CD4-positive, alpha-beta T cell treated with Interleukin-12 subunit alpha and Interleukin-12 subunit beta, for 1 hour (primary cell): Measurements from ENCODE around the gene C1QTNF9B.
"Not testable (repeated sequence)": the region's sequence is repeated elsewhere in the genome, so short reads cannot be mapped to it uniquely, and the experiment has no call there.

Experiments
- DNase-seq: peaks from one replicate; pipeline ENCODE4 v3.0.0-alpha.2; 2020

The C1QTNF9B gene

GRCh38 chr13:23893791-23894190 lies 3.5 kb downstream of the C1QTNF9B start:
- DNase-seq: not testable (repeated sequence)

DNA sequence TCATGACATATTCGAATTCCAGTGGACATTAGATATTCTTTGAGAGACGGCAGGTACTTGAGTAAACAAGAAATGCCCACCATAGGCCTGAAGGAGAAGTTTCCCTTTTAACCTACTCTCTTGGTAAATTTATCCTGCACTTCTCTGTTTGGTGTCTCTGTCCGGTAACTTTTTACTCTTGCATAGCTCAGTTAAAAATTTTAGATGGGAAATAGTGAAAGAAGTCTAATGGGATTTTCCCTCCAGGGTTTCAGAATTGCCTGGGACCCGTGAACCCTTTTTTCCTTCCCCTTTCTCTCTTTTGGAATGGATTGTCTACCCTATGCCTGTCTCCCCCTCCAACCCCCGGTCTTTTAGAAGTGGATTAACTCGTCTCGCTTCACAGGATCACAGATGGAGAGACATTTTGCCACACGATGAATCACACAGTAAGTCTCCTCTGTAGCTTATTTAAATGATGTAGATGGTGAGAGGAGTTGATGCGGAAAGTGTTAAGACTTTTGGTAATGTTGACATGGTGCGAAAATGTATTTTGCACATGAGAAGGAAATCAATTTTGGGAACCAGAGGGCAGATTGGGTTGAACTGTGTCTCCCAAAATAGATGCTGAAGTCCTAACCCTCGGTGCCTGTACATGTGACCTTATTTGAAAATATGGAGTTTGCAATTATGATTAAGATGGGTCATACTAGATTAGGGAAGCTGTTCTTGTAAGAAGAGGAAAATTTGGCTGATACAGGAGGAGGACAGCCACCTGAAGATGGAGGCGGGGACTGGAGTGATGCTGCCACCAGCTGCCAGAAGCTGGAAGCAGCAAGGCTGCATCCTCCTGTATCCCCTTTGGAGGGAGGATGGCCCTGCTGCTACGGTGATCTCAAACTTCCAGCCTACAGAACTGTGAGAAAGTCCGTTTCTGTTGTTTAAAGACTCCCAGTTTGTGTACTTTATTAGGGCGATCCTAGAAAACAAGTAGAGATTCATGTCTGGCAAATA lies 7.4 kb downstream of the C1QTNF9B start:
- DNase-seq: no peak

- DNase-seq: peak; percentile 88
Measured at GRCh38 chr13:23888658-23889614, 8.4 kb downstream of the C1QTNF9B start, which contains the start of gene MIPEP. Gene MIPEP, minus strand, starts transcription at chr13:23889400. Its CDS starts 80 bp downstream, at chr13:23889320.

DNA sequence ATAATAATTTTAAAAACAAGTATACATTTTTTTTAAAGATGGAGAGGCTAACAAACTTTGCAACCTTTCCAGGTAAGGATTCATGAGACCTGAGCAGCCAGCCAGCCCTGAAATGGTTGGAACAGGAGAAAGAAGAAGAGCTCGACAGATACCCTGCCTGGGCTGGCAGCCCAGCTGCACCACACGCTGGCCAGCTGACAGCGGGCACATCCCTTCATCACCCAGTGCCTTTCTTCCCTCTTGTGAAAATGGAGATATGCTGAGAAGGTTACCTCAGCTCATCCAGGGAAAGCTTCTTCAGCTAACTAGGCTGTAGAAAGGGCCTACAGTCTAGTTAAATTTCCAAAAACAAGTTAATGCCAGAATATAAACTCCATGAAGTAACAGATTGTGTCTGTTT lies 12.9 kb downstream of the C1QTNF9B start:
- DNase-seq: not testable (repeated sequence)

DNA sequence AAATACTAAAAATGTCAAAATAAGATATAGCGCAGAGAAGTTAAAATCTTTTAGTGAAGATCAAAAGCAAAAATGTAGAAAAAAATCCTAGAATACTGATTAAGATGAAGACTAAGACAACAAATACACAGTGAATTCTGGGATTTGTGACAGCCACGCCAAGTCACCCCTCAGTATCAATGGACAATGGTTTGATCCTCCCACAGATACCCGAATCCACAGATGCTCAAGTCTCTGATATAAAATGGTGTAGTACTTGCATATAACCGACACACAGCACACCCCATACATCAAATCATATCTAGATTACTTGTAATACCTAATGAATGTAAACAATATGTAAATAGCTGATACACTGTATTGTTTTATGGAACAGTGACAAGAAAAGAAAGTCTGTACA lies 14.0 kb downstream of the C1QTNF9B start:
- no peak for DNase-seq

DNA sequence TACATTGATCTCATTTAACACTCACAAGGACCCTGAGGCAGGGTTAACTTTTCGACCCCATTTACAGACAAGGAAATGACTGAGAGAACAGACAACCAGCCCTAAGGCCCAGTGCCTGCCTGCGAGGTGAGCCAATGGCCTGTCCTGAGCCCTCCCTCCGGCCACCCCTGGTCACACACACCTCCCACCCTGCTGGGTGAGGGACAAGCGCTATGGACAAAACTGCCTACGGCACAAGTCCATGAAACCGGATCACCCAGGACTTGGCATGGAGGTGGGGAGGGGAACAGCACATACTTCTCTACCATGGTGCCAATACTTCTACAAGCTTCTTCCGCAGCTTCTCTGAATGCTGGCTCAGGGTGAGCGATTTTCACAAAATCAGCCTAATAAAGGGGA lies 15.9 kb downstream of the C1QTNF9B start:
- DNase-seq: not testable (repeated sequence)

- DNase-seq: not testable (repeated sequence)
Measured at GRCh38 chr13:23880493-23881401, 16.6 kb downstream of the C1QTNF9B start.

GRCh38 chr13:23877286-23877685 lies 20.0 kb downstream of the C1QTNF9B start:
- no peak for DNase-seq

DNA sequence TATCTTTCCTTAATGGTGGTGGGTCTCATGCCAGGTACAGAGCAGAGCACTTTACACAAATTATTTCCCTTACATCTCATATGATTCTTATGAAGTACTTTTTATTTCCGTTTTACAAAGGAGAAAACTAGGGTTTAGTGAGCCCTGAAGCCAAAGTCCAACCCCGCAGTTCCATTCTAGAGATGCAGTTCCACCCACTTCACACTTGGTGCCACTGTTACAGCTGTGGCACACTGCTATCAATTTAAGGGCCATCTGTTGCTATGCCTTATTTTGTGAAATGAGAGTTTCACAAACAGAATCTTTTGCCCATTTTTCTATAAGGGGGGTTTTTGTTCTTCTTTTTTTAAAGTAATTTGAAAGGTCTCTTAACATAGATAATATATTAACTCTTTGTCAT lies 21.0 kb downstream of the C1QTNF9B start:
- DNase-seq: no peak

GRCh38 chr13:23871616-23872220 lies 25.6 kb downstream of the C1QTNF9B start:
- DNase-seq: peak; percentile 27

DNA sequence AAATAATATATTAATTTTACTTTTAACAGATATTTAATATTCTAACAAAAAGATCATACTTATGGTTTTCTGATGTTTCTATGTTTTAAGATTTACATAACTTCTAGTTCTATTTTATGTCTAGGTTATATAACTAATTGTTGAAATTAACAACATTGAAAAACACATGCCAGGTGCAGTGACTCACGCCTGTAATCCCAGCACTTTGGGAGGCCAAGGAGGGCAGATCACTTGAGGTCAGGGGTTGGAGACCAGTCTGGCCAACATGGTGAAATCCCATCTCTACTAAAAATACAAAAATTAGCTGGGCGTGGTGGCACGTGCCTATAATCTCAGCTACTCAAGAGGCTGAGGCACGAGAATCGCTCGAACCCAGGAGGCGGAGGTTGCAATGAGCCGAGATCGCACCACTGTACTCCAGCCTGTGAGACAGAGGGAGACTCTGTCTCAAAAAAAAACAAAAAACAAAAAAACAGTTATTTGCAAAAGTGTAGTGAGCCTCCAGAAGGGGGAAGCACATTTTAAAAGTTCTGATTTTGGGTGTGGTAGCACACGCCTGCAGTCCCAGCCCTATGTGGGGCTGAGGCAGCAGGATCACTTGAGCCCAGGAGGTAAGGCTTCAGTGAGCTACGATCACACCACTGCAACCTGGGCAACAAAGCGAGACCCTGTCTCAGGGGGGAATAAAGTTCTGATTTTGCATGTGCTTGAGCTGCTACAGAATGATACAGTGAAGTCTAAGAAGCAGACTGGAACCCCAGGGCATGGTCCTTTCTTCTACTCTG lies 26.8 kb downstream of the C1QTNF9B start:
- DNase-seq: no peak

DNA sequence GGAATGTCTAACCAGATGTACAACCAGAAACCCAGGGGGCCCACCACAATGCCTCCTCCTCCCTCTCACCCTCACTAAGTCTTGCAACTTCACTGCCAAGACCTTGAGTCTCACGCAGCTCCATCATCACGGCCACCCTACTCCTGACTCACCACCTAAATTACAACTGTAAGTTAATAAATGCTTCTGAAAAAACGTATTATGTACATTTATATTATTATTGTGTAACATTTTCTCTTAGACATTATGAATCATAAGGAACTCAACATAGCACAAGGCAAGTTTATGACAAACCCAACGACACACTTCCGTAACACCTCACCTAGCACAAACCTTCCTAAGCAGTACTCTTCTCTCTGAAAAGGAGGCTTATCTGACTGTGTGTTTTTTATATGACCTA lies 28.8 kb downstream of the C1QTNF9B start:
- no peak for DNase-seq

GRCh38 chr13:23867027-23867491 lies 30.2 kb downstream of the C1QTNF9B start:
- no peak for DNase-seq

DNA sequence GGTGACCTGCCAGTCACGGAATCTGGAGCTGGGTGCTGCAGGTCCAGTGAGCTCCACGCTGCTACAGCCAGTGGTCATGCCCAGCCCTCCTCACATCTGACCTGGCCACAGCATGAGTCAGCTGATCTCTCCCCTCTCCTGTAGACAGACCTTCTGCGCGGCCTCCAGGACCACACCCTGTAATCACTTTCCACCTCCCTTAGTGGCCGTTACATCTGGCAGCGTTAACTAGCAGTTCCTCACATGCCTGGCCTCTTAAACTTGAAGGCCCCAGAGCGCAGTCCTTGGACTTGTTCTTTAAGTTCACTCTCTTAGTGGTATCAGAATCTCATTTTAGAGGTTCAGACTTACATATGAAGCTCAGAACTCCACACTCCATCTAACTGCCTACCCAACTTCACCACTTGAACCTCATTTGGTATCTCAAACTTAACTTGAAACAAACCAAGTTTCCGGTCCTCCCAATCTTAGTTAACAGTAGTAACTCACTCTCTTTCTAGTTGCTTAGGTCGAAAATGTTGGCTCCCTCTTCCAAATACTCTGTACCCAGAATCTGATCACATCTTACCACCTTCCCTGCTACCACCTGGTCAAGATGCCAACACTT lies 30.8 kb downstream of the C1QTNF9B start:
- no peak for DNase-seq

DNA sequence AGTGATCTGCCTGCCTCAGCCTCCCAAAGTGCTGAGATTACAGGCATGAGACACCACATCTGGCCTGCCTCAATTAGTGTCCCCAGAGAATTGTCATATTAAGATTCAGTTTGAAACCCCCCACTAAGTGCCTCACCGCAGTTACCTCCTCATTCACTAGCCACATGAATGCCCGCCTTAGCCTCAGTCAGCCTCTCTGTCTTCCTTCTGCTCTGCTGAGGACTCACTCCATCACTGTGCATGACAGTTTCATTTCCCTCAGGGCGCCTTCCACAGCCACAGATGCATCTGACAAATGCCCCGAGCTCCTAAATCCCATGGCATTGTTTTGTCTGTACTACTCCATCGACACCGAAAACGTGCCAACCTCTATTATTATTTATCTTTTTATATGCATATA lies 31.4 kb downstream of the C1QTNF9B start:
- DNase-seq: no peak

GRCh38 chr13:23865026-23865425 lies 32.3 kb downstream of the C1QTNF9B start:
- DNase-seq: no peak

GRCh38 chr13:23861310-23861709 lies 36.0 kb downstream of the C1QTNF9B start:
- no peak for DNase-seq

- no peak for DNase-seq
Measured at GRCh38 chr13:23859904-23860303, 37.4 kb downstream of the C1QTNF9B start.

DNA sequence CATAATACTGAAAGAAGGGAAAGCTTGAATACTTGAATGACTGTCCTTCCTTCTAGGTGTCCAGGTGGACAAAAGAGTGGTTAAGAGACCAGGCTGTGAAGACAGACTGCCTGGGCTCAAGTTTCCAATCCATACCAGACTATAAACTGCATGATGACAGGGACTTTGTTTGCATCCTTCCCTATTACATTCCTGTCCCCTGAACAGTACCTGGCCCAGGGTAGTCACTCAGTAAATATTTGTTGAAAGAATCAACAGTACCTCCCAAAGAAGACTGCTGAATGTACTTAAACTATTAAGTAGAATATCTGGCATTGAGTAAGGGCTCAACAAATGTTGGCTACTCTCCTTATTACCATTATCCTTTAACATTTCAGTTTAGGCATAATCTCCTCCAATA lies 37.8 kb downstream of the C1QTNF9B start:
- no peak for DNase-seq

DNA sequence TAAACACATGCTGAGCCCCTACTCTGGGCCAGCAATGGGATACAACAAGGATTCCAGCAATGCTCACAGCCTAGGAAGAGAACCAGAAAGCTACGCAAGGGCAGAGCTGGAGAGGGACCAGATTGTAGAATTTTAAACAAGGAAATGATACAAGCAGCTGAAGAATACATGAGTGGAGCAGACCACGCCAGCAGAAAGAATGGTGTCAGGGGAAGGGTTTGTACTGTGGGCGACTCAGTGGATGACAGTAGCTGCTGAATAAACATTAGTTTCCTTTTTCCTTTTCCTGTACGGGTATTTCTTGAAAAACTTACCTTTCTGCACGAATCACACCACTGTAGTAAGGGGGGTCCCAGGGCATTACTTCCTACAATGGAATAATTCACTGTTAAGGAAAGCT lies 38.8 kb downstream of the C1QTNF9B start:
- no peak for DNase-seq
